Right lobe of liver (tissue), 4 donors: ENCODE data around the gene FSTL5.

ENCODE experiments used
- POLR2A ChIP-seq: fragments of 450-650 bp; IDR thresholded peaks from one replicate; pipeline ENCODE4 v1.6.1; 2017; ENCODE audit warnings: antibody characterized with exemption, mild to moderate bottlenecking
- TF ChIP-seq, protein P1 (sequence below), 4 donors: fragments of 200-600 bp in 3 of 4; fragments of 450-650 bp in 1 of 4; IDR thresholded peaks; one replicate each; pipeline versions ENCODE4 v1.5.1 to v1.8.0; 2016 to 2022; ENCODE audit warnings: antibody characterized with exemption in 4 of 4, mild to moderate bottlenecking in 2 of 4
- donor health status: DM: no; HTN: no; CAD: no.
- donor health status: DM: no; HTN: no; CAD: no.
- donor health status: DM: no; HTN: yes; CAD: no.

DNA sequence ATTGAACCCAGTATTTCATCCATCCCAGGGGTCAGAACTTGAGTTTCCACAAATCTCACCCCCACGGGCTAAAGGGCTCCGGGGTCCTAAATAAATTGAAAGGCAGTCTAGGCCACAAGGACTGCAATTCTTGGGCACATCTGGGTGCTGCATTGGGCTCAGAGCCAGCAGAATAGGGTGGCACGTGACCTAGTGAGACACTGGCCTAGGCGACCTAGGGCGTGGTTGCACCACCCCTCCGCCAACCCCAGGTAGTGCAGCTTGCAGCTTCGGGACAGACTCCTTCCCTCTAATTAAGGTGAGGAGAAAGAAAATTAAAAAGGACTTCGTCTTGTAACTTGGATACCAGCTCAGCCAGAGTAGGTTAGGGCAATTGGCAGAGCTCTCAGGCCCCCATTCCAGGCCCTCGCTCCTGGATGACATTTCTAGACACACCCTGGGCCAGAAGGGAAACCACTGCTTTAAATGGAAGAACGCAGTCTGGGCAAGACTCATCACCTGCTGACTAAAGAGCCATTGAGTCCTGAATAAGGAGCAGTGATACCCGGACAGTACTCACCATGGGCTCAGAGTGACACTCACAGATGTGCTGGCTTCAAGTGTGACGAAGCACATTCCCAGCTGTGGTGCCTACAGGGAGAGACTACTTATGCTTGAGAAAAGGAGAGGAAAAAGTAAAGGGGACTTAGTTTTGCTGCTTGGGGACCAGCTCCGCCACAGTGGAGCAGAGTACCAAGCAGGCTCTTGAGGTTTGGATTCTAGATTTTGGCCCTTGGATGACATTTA lies 735.4 kb downstream of the FSTL5 start:
- TF ChIP-seq, protein P1, sequence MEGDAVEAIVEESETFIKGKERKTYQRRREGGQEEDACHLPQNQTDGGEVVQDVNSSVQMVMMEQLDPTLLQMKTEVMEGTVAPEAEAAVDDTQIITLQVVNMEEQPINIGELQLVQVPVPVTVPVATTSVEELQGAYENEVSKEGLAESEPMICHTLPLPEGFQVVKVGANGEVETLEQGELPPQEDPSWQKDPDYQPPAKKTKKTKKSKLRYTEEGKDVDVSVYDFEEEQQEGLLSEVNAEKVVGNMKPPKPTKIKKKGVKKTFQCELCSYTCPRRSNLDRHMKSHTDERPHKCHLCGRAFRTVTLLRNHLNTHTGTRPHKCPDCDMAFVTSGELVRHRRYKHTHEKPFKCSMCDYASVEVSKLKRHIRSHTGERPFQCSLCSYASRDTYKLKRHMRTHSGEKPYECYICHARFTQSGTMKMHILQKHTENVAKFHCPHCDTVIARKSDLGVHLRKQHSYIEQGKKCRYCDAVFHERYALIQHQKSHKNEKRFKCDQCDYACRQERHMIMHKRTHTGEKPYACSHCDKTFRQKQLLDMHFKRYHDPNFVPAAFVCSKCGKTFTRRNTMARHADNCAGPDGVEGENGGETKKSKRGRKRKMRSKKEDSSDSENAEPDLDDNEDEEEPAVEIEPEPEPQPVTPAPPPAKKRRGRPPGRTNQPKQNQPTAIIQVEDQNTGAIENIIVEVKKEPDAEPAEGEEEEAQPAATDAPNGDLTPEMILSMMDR (IDR thresholded peaks at IDR 0.05): no peak
- TF ChIP-seq POLR2A: no peak
